GM21737 (cell line): ENCODE data around the gene CXCL11.
"Not testable (repeated sequence)": the region's sequence is repeated elsewhere in the genome, so short reads cannot be mapped to it uniquely, and the experiment has no call there.

Experiments used
- ATAC-seq: cut with Tn5 transposase; IDR thresholded peaks from one replicate; pipeline ENCODE4 v1.9.1; 2021; ENCODE audit warnings: mild to moderate bottlenecking, moderate library complexity; ENCODE audit not compliant: unreplicated experiment

CXCL11 gene

DNA sequence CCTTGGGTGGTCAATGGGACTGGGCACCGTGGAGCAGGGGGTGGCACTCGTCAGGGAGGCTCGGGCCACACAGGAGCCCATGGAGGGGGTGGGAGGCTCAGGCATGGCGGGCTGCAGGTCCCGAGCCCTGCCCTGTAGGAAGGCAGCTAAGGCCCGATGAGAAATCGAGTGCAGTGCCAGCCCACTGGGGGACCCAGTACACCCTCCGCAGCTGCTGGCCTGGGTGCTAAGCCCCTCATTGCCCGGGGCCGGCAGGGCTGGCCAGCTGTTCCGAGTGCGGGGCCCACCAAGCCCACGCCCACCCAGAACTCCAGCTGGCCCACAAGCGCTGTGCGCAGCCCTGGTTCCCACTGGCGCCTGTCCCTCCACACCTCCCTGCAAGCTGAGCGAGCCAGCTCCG lies 7.4 kb upstream of the CXCL11 start:
- not testable (repeated sequence) for ATAC-seq

DNA sequence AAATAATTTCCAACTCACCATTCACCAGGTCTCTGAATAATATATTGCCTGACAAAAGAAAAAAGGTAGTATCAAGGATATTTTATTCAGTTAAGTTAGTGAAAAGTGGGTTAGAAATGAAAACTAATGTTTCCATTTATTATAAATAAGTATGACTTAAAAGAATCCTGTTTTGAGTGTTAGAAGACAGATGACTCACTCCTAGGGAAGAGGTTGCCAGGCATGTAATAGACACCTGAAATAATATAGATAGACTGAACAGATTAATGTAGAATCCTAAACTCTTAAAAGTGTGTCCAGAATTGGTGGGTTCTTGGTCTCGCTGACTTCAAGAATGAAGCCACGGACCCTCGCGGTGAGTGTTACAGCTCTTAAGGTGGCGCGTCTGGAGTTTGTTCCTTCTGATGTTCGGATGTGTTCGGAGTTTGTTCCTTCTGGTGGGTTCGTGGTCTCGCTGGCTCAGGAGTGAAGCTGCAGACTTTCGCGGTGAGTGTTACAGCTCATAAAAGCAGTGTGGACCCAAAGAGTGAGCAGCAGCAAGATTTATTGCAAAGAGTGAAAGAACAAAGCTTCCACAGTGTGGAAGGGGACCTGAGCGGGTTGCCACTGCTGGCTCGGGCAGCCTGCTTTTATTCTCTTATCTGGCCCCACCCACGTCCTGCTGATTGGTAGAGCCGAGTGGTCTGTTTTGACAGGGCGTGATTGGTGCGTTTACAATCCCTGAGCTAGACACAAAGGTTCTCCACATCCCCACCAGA lies 6.5 kb upstream of the CXCL11 start:
- not testable (repeated sequence) for ATAC-seq

DNA sequence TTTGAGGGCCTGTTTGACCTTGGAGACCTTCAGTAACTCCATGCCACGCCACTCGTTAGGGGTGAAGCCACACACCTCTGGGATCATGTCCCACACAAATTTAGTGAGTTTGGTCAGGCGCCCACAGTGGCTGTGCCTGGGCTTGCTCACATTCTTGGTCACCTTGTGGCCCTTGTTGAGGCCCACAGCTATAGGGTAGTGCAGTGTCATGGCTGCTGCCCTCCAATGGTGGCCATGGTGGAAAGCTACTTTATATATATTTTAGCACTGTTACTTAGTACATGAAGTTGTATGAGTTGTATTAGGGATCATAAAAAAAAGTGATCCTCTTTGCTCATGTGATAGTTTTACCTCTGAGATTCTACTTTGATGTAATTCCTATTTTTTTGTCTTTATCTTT lies 985 bp upstream of the CXCL11 start:
- no peak for ATAC-seq

DNA sequence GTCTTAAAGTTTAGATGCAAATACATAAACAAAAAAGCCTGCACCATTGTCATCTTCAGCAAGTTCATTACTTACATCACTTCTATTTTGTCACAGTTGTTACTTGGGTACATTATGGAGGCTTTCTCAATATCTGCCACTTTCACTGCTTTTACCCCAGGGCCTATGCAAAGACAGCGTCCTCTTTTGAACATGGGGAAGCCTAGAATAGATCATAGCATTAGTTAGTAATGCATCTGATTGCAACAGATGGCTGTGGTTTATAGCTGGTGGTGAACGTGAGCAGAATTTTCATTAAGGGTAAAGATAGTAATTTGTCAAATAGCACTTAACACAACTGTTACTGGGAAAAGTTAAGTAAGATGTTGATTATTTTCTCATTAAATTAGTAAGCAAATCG lies 729 bp downstream of the CXCL11 start:
- ATAC-seq, result no peak

DNA sequence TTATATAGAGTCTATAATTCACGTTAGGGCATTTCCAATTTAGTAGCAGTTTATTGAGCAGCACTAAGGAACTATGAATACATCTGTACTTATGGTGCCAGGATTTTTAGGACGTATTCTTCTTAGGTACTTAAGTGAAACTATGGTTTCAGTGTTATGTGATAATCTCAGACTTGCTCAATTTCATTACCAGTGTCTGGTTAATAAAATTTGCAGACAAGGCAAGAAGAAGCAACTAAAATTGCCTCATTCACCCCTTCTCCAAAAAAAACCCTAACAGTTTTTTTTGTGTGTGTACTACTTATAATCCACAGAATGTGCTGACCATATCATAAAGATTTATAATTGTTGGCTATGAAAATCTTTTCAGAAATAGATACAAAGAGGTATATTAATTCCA lies 6.6 kb downstream of the CXCL11 start:
- ATAC-seq, result no peak

DNA sequence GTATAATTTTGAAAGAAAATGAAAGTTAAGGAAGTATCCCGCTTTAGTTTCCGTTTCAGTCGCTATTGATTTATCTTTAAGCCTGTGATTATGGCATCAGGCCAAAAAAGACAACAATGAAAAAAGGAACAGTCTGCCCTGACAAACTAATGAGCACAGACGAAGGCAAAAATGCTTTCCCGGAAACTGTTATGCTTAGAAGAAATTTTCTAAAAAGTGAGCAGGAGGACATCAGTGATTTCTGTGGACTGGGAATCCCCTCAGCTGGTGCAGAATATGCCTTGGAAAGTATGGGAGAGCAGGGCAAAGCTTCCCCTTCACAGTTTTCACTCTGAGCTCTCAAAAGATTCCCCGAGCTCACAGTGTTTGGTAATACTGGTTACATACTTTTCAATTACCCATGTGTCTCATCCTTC lies 7.5 kb downstream of the CXCL11 start:
- no peak for ATAC-seq

DNA sequence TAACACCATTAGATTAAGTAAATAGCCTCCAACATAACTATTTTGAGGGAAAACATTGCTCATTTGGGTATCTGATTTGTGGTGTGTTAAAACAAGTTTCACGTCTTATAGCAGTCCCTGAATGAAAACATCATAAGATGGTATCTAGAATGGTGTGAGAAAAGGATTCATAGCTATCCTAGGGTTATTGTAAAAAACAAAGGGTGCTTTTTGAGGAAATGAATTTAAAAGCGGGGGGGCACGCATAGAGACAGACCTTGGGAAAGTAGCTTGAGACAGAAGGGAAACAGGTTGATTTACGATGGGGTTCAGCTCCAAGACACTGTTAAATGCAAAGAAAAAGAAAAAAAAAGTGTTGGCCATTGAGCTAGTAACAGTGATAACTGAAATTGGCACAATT lies 11.8 kb downstream of the CXCL11 start:
- no peak for ATAC-seq

DNA sequence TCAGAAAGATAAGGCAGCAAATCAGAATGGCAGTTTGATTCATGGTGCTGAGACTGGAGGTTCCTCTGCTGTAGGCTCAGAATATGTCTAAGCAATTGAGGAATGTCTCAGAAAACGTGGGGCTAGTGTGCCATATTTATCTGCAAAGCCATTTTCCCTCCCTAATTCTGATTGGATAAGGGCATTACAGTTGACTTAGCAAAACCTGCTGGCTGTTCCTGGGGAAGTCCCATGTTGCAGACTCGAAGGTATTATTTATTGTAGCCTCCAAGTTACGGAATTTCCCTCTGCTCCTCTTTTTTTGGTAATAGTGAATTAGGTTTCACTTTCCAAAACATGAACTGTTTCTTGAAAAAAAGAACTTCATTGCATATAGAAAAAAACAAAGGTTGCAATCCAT lies 12.5 kb downstream of the CXCL11 start, which contains the start of gene CXCL10:
Gene CXCL10, minus strand, starts transcription at position 109 of the 400 bp plus-strand sequence. Its CDS starts 66 bp downstream, at position 43.
- no peak for ATAC-seq

DNA sequence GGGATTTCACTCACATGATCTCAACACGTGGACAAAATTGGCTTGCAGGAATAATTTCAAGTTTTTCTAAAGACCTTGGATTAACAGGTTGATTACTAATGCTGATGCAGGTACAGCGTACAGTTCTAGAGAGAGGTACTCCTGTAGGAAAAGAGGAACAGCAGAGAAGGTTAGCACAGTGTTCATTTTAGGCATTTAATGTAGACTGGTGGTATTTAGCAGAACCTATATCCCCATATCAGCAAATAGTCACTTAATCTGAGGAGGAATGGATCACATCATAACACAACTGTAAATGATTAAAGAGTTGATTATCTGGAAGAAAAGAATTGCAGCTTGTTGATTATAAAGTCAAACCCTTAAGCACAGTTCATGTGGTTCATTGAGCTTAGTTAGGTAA lies 13.2 kb downstream of the CXCL11 start:
- no peak for ATAC-seq

DNA sequence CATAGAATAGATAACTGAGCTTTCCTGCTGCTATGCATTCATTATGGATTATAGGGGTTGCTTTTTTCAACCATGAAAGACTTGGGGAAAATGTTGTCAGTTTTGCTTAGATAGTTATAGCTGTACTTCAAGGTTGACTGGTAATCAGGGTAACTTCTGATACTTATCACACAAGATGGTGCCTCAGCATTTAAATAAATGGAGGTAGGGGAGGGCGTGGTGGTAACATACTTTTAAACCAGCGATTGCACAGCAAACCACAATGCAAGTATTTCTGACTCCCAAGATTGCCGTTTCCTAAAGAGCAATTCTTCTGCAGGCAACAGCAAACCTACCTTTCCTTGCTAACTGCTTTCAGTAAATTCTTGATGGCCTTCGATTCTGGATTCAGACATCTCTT lies 13.8 kb downstream of the CXCL11 start:
- ATAC-seq, result no peak

DNA sequence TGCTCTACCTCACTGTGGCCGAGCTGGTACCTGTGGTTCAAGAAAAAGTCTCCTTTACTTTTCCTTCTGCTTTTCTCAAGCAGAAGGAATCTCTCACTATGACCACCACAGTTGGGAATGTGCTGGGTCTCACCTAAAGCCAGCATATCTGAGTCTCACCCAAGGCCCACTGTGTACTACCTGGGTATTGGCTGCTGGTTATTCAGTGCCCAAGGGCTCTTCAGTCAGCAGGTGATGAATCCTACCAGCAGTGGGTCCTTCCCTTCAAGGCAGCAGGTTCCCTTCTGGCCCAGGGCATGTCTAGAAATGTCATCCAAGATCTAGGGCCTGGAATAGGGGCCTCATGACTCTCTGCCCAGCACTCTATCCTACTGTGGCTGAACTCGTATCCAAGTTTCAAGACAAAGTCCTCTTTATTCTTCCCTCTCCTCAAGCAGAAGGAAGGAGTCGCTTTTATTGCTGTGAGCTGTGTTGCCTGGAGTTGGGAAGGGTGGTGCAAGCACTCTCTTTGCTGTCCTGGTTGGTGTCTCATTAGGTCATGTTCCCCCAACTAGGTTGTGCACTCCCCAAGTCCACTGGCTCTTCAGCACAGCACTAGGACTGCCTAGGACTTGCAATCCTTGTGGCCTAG lies 18.7 kb downstream of the CXCL11 start:
- no peak for ATAC-seq

DNA sequence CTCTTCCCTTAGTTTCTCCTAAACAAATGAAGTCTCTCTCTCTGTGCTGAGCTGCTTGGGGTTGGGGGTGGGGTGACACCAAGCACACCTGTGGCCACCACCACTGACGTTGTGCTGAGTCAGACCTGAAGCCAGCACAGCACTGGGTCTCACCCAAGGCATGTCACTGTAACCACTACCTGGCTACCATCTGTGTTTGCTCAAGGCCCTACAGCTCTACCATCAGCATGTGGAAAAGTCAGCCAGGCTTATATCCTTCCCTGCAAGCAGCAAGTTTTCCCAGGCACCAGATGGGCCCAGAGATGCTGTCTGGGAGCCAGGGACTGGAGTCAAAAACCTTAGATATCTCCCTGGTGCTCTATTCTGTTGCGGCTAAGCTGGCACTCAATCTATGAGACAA lies 19.5 kb downstream of the CXCL11 start:
- ATAC-seq, result peak; percentile 48

DNA sequence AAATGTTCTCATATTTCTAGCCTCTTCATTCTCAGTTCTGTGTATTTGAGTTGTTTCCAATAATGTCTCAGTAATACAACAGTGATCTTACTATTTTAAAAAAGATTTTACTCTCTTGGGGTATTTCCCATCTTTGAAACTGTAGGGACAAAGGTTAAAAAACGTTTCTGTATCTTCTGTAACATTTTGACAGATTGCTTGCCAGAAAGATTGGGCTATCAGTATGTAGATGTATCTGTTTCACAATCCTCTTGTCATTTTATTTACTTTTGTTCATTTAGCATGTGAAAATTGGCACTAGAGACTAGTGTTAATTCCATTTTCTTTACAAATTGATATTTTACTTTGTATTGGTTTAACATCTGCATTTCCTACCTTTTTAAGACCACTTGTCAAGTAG lies 22.3 kb downstream of the CXCL11 start:
- ATAC-seq, result no peak

DNA sequence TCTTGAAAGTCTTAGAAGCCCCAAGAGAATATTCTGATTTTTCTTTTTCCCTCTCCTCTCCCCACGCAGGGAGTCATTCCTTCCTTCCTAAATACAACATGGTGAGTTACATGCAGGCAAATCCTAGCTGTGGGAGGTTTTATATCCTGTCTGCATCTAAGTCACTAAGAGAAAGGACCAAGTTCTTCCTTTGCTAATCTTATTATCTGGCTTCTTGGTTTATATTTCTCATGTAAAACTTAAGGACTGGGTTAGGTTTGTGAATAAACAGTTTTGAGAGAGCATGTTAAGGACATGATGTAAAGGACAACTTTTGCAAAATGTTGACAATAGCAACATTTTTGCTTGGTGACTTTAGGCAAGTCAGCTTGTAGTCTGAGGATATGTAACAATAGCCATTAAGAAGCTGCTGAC lies 23.5 kb downstream of the CXCL11 start:
- no peak for ATAC-seq

DNA sequence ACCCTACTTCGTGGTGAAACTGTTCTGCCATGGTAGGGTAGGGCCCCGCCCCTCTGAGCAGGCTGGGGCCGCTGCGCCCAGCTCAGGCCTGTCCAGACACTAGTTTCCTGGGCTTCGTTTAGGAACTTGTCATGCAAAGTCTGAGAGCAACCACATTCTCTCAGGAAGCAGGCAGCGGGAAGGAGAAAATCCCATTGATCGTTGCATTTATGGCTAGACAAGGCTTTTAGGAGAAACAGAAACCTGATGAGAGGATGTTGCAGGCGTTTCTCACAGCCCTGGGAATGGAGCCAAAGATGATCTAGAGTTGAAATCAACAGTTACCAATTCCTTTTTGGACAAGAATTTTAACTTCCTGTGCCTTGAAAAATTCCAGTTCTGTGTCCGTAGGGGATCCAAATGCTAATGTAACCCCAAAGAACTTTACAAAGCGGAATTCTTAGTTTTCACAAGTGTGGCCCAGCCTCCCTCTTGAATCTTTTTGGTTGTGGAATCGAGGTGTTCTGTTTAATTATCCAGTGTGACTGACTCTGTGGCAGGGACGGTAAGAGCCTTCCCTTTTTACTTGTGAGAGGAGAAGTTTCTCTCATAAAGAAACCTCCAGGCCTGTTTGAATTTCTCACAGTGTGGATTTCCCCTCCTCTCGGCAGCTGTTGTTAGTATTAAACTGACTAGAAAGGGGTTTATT lies 24.0 kb downstream of the CXCL11 start:
- peak; percentile 60 for ATAC-seq

DNA sequence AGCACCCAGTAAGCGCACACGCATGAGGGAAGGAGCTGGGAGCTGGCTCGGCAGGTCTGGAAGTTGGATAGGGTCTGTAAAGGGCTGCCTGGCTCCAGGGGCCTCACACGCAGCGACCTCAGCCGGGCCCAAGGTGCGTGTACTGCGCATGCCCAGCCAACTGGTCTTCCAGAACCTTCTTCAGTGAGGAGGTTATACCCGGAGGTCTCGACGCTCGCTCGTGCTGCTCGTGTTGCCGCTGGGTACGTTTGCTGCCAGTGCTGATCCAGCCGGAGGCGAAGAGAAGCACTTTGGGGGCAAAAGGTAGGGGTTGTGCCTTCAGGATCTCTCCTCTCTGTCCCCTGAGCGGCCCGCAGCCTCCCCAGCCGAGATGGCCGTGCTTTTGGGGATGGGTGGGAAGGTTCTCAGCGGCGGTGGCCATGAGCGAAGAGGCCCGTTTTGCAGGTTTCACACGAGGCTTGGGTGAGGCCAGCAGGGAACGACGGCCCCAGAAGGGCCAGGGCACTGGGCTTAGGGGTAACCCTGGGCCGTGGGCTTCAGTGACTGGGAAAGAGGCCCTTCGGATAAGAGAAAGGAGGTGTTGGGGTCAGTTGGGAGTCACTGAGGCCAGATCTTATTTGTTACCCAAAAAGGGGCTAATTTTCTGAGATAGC lies 24.7 kb downstream of the CXCL11 start:
- no peak for ATAC-seq

DNA sequence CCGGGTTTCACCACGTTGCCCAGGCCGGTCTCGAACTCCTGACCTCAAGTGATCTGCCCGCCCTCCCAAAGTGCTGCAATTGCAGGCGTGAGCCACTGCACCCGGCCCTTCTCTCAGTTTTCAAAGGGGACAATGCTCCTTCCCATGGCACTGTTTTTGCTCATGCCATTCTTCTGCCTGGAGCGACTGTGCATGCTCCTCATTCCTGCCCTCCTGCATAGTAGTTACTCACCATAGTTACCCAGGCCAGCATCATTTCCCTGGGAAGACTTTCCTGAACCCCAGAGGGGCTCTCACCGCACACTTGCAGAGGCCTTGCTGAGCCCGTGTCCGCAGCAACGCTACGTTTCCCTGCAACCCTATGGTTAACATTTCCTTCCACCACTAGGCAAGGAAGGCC lies 25.3 kb downstream of the CXCL11 start:
- ATAC-seq, result no peak

DNA sequence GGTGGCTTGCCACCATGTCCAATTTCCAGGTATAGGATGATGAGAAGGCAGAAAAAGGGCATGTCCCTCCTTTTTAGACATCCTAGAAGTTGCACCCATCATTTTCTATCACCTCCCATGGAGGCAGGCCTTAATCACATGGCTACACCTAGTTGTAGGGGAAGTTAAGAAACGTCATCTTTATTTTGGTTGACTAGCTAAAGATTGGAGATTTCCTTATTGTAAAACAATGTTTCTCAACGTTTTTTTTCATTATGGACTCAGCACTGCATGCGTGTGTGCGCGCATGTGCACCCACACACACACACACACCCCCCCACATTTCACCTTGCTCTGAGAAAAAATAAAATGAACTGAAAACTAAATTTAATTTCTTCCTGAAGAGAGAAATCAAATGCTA lies 26.6 kb downstream of the CXCL11 start:
- ATAC-seq, result no peak

DNA sequence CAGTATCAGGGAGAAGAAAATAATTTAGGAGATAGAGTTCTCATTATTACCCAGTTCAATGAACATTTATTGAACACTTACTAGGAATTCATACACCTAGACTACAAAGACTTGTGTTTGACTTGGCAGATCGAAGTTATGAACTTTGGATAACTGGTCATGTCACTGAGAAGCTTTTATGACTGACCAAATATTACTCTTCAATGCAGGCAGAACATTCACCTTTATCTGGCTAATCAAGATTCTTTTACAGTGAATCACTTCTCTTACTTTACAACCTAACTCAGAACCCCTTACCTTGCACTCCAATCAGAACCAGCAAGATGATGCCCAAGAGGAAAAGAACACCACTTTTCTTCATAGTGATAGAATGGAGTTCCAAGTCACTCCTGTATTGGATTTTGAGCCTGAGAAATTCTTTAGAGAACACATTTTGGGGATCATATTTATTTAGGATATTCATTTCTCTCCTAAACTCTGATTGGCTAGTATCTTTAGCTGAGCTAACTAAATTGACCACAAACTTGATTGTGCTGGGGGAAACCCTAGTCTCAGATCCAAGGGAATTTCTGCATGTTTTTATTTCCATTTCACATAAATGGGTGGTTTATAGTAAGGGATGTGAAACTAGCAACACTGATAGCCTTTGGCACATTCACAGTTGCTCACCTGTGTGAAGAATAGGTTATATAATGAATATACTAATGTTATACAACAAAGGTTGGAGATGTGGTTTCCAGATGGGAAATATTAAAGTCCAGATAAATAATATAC lies 28.6 kb downstream of the CXCL11 start, which contains the start of gene CXCL9:
Gene CXCL9, minus strand, starts transcription at position 421 of the 774 bp plus-strand sequence. Its CDS starts 60 bp downstream, at position 361.
- ATAC-seq, result no peak

DNA sequence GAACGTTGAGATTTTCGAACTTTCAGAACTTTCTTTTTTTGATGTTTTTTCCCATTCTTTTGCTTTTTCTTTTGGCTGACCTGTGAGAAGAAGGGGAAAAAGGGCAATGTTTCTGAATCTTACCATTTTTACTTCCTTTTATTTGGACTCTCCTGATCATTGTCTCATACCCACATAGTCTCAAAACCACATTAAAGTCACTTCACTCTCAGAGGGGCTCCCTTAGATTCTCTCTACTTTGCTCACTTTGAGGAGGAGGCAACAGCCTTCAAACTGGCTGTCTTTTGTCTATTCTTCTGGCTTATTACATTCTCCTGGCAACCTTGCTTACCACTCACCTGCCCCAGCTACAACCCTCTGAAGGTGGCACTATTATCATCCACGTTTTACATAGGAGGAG lies 32.2 kb downstream of the CXCL11 start:
- no peak for ATAC-seq

DNA sequence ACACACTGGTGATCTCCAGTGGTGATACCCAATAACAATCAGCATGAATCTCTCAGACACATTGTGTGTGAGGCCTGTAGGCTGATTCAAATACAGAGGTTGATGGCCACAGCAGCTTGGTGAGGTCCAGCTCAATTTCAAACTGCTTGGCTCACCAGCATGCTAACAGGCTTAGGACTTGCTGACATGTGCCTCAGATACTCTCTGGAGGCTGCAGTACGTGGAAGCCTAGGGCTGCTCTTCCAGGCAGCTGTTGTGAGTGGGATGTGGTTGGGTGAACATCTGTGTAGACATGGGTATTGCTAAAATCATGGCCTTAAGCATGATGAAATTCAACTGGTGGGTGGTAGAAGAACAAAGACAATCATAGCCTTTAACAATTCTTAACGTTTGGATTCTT lies 32.8 kb downstream of the CXCL11 start:
- no peak for ATAC-seq
